GM10847 (cell line): ENCODE results near the gene TK2.

Experiments used
- POLR2A ChIP-seq: IDR thresholded peaks from 2 replicates; pipeline ENCODE4 v1.6.1; 2011; ENCODE audit not compliant: insufficient read length; ENCODE audit errors: extremely low read depth

The TK2 gene

DNA sequence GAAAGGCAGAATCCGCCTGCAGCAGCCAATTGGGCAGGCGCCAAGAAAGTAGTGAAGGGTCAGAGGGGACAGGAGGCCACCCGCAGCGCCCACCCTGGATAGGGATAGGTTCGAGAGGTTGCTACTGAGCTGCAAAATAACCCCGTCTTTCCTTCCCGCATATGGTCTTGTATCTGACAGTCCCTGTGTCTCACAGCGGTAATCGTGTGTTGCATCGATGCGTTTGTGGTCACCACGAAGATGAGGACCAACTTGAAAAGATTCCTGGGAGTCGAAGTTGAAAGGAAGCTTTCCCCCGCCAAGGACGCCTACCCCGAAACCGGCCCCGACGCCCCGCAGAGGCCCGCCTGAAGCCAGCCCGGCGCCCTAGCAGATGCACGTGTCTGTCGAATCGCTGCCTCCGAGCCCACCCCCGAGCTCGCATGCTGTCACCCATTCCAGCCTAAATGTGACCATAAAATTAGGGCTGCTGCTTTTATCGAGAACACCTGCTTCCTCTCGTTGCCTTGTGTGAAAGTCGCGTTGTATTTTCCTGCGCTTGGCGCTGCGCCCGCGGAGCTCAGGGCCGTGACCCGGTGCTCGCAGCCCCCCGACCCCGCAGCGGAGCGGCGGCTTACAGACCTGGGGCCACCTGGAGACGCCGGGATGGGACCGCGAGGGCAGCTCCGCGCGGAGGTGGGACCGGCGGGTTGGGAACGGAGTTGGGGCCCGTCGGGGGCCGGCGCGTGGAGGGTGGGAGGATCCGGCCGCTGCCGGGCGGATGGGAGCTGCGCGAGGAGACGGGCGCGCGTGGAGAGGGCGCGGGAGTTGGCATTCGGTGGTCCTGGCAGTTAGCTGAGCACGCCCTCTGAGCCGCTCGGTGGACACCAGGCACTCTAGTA lies 29.0 kb upstream of the TK2 start, which contains the start of gene CMTM2:
Gene CMTM2 (plus strand): TSS at position 813 of the 881 bp plus-strand sequence. CDS start 145 bp downstream, outside the sequence.
- TF ChIP-seq POLR2A, result no peak

DNA sequence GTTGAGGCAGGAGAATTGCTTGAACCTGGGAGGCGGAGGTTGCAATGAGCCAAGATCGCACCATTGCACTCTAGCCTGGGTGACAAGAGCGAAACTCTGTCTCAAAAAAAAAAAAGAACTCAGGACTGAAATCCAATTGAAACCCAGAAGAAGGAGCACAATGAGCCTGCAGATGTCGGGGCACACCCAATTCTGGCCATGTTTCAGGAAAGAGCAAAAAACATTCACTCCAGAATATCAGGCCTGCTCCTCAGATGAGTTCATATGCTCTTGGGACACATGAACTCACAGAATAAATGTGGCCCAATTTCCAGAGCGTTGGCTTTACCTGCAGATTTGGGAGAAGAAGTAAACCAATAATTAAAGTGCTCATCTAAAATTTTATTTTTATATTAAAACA lies 26.4 kb upstream of the TK2 start:
- TF ChIP-seq POLR2A, result no peak

DNA sequence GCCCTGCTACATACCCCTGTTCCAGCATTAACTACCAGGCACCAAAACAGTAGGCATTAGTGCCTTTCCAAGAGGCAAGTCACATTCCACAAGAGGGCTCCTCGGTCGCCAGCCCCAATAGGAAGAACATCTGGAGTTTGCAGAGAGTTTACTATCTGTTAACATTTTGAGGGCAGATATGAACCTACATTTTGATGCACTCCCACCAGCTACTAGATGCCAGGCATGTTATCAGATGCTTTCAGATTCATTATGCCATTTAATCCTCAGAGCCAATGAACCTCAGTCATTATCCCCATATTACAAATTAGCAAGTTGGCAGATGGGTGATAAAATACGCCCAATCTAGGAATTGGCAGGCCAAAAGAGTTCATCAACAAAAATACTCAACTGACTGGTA lies 25.1 kb upstream of the TK2 start:
- TF ChIP-seq POLR2A, result no peak

DNA sequence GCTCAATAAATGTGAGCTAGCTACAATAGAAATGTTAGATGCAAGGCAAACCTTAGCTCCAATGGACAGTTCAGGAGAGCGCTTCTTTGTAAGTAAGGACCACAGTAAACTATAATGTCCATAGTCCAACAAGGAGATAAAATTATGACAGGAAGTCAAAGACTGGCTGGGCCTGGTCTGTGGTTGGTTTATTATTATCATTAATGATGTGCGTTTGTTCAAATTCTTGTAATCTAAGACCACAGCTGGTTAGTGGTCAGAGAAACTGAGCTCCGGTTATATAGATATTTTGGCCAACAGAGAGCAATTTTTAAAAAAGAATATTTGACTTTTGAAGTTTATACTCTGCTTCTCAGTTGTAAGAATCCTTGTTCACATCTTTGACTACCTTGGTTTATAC lies 24.6 kb upstream of the TK2 start:
- no peak for TF ChIP-seq POLR2A

DNA sequence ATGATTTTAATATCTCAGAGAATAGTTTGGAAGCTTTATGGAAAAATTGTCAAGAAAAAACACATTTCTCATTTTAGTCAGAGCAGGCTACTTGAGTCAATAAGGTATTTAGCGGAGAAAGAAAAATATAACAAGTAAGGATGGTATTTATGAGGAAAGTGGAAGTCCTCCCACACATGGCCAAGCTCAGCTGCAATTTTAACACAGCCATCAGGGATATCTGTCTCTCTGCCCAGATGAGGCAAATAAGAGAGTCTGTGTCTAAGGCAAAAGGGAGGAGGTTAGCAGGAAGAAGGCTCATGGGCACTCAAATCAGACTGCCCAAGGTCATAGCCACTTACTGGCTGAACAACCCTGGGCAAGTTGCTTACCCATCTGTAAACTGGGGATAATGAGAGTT lies 24.2 kb upstream of the TK2 start:
- TF ChIP-seq POLR2A, result no peak

DNA sequence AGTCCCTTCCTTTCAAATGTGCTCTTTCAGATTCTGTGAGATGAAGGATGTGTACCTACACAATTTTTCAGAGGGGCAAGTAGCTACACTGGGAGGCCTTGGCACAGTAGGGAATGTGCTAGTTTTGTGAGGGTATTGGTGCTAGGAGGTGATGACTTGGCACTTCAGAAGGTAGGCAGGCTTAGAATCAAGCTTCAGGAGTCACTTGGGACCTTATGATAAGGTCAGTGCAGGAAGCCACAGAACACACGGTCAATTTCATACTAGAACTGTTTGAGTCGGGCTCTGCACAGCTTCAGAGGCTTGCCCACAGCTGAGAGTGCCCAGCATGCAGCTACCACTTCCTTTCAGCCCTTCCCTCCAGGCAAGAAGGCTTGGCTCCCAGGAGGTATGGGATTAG lies 22.4 kb upstream of the TK2 start:
- no peak for TF ChIP-seq POLR2A

DNA sequence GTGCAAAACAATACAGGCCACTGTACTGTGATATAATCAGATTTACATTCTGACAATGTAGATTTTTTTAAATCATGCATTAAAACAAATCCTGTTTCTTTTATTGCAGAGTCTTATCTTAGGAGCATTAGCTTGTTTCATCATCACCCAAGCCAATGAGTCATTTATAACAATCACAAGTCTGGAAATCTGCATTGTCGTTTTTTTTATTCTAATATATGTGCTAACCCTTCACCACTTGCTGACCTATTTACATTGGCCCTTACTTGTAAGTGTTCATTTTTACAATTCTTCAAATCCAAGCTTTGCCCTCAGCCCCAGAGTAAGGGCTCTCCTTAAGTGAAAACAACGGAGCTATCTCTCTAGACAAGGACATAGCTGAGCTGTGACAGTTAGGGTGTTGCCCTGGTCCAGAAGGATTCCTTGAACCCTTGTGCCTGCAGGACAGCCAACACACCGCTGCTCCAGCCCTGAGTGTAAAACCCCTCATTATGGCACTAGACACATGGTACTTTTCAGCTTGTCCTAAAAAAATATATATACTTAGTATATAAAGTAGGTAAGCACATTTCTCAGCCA lies 20.0 kb upstream of the TK2 start:
- no peak for TF ChIP-seq POLR2A

DNA sequence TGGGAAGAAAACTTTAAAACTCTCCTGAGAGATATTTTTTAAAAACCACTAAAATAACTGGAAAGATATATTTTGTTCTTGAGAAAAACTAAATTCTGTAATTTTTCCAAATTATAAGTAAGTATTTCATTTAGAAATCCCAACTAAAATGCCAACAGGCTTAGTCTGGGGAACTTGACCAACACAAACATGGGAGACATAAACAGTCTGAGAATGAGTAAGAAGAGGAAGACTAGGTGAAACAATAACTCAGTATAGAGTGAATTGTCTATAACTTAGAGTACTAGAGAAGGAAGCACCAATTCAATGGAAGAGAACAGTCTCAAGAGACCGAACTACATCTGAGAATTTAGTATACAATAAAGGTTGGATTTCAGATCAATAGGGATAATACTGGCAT lies 19.2 kb upstream of the TK2 start:
- no peak for TF ChIP-seq POLR2A

DNA sequence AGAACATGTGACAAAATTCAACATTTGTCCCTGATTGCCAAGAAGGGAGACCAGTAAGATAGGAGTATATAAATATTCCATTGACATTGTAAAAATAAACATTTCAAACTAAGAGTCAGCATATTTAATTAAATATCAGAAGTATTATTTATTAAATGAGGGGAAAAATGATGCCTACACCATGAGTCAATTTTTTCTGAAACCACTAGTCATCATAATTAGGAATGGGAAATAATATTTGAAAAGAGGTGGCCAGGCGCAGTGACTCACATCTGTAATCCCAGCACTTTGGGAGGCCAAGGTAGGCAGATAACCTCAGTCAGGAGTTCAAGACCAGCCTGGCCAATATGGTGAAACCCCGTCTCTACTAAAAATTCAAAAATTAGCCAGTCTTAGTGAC lies 18.4 kb upstream of the TK2 start:
- TF ChIP-seq POLR2A, result no peak

DNA sequence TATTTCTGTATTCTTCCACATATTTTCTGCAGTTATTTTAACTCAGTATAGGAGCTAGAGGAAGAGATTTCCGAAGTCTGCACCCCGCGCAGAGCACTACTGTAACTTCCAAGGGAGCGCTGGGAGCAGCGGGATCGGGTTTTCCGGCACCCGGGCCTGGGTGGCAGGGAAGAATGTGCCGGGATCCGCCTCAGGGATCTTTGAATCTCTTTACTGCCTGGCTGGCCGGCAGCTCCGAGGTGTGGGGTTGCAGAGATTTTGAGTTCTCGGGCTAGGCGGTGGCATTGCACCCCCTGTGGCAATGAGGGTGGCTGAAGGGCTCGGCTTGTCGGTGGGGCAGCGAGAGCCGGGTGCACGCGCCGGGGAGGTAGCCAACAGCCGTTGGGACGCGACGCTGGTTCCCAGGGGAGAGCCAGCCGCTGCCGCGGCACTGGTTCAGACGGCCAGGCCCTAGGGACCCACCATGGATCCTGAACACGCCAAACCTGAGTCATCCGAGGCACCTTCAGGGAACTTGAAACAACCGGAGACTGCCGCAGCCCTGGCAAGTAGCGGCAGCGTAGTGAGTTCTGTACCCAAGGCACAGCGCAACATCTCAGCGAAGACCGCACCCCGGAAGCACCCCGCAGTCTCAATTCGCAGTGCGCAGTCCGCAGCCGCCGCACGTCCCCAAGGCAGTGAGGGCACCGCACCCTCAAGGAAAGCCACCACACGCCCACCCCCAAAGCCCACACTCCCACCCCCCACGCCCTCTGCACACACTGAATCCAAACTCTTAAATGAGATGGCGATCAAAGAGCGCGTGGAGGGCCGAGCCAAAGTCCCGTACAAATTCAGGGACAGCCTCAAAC lies 16.4 kb upstream of the TK2 start, which contains the start of gene CMTM1:
Gene CMTM1 (plus strand): TSS at position 389 of the 851 bp plus-strand sequence. CDS start 75 bp downstream, at position 464.
- no peak for TF ChIP-seq POLR2A

DNA sequence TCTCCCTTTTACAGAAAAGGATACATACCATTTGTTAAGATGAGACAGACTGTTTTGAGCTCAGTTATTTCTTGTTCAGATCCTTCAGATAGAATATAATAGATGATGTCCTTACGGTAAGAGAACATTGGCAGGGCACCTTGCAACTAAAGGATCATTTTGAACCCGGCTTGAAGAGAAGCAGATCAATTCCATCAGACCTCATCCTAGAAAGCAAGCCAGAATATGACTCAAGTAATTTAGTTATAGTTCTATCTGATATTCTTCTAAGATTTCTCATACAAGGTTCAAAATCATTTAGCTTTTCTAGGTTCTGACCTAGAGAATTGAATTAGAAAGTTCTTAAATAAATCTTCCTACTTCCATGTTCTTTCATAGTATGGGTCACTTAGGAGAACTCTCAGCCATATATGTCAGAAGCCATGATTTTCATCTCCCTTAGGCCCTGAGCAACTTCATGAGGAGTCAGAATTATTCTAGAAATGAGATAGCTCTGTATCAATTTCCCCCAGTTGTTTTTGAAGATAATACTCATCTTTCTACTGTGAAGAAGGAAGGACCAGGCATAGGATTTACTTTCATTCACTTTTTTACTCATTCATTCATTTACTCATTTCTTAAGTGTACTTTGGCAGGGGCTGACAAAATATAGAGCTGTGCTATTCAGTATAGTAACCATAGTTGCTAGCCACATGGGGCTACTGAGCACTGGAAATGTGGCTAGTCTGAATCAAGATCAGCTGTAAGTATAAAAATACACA lies 13.8 kb upstream of the TK2 start:
- no peak for TF ChIP-seq POLR2A

DNA sequence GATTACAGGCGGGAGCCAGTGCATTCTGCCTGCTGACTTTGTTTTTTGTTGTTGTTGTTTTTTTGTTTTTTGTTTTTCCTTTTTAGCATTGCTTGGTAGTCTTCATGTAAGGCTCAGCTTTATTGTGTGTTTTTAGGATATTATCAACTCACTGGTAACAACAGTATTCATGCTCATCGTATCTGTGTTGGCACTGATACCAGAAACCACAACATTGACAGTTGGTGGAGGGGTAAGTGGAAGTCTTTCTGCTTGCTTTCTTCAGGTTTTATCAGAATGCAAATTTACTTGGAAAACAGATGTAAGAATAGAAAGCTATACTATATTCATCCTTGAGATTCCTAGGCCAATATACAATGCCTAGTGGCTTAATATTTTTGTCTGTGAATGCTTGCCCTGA lies 13.1 kb upstream of the TK2 start:
- no peak for TF ChIP-seq POLR2A

DNA sequence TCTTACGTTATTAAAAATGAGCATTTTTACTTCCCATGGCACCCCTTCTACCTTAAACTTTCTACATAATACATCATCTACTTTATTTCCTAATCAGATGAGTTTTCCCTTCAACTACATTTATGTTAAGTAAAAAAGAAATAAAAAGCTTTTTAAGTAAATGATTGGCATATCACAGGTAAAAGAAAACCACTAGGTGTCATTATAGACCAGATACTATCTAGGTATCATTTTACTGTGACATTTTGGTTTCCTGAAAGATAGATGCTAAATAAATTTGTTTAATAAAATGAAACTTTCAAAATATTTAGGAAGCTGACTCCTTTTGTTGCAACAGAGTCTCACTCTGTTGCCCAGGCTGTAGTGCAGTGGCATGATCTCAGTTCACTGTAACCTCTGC lies 12.5 kb upstream of the TK2 start:
- TF ChIP-seq POLR2A, result no peak

DNA sequence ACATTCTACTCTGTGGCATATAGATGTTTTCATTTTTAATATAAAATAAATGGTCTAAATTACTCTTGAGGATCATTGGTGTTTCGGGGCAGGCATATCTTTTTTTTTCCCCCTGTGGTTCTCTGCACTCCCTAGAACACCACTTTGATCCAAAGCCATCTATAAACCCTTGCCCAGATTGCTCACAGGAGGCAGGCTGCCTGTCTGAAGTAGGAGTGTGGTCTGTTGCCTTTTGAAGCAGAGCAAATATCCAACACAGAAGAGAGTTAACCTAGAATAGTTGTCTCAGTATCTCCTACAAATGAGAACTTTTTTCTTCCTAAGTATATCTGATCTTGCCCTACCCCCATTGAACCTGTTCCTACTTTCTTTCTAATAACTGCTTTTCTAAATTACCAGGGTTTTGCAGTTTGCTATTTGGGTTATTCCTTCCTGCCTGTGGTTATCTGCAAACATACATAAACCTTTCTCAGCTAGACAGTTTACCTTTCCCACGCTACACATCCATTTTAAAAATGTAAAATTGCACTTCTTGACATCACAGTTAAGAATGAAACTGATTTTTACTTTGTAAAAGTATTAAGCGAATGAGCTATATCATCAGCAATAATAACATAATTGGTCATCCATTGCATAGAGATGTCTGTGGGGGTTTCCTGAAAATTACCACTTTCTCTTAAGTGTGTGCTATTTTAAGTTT lies 11.6 kb upstream of the TK2 start:
- no peak for TF ChIP-seq POLR2A
